Suprapubic skin (tissue), 4 donors: Measurements from ENCODE around the gene RIMBP2.

Source experiments
- POLR2A ChIP-seq, 2 donors: fragments of 450-650 bp; IDR thresholded peaks; one replicate each; pipeline ENCODE4 v1.6.1; 2017; ENCODE audit warnings: antibody characterized with exemption in 2 of 2, mild to moderate bottlenecking in 2 of 2, moderate library complexity in 2 of 2
- POLR2AphosphoS5 ChIP-seq, 3 donors: sonication (generic); formaldehyde crosslinking; IDR thresholded peaks; one replicate each; pipeline ENCODE4 v1.6.1; 2017; ENCODE audit warnings: antibody characterized with exemption in 3 of 3
- TF ChIP-seq, protein P1 (sequence below), 2 donors: fragments of 200-600 bp in 1 of 2; fragments of 450-650 bp in 1 of 2; sonication (generic) in 1 of 2; IDR thresholded peaks; one replicate each; pipeline ENCODE4 v1.5.1; 2016 to 2019; ENCODE audit warnings: antibody characterized with exemption in 2 of 2, mild to moderate bottlenecking in 1 of 2, moderate library complexity in 1 of 2

DNA sequence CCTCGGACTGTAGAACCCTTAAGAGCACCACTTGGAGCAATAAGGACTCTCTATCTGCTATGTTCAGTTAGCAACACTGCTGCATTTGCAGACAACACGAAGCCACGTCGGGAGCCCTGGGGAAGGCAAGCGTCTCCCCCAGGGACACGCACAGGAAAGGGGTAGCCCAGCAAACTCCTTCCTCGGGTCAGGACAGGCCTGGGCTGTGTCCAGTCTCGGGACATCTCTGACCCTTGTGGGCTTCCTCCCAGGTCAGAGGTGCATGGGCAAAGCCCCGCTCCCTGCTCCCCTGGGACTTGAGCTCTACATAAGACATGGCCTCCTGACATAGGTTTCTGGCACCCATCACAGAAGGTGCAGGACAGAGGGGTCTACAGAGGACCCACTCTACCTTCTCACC is 258.9 kb downstream of the RIMBP2 start:
- no peak for TF ChIP-seq POLR2A (IDR thresholded peaks at IDR 0.05)
- TF ChIP-seq, protein P1, sequence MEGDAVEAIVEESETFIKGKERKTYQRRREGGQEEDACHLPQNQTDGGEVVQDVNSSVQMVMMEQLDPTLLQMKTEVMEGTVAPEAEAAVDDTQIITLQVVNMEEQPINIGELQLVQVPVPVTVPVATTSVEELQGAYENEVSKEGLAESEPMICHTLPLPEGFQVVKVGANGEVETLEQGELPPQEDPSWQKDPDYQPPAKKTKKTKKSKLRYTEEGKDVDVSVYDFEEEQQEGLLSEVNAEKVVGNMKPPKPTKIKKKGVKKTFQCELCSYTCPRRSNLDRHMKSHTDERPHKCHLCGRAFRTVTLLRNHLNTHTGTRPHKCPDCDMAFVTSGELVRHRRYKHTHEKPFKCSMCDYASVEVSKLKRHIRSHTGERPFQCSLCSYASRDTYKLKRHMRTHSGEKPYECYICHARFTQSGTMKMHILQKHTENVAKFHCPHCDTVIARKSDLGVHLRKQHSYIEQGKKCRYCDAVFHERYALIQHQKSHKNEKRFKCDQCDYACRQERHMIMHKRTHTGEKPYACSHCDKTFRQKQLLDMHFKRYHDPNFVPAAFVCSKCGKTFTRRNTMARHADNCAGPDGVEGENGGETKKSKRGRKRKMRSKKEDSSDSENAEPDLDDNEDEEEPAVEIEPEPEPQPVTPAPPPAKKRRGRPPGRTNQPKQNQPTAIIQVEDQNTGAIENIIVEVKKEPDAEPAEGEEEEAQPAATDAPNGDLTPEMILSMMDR (IDR thresholded peaks at IDR 0.05): no peak
- no peak for TF ChIP-seq POLR2AphosphoS5 (IDR thresholded peaks at IDR 0.05)
